Medulla oblongata (tissue), 1 donor: ENCODE measurements around the gene NLRP9.

Experiments used
- DNase-seq: peaks from one replicate; pipeline ENCODE4 v3.0.0-alpha.2; 2015; ENCODE audit errors: extremely low spot score

NLRP9 gene

DNA sequence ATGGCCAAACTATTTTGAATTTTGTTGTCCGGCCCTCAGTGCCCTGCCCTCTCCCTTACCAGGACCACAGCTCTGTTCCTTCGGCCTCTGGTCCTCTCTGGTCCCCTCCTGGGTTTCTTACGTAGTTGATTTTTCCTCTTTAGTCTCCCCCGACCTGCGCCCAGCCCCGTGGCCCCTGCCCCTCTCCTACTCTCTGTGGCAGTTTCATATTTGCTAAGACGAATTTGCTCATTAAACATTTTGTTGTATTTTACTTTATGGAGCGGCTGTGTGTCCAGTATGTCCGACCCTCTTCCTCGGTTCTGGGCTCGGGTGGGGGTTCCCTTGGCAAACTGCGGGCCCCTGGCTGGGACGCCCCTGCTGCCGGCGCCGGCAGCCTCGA is 63.8 kb downstream of the NLRP9 start:
- DNase-seq, result no peak

DNA sequence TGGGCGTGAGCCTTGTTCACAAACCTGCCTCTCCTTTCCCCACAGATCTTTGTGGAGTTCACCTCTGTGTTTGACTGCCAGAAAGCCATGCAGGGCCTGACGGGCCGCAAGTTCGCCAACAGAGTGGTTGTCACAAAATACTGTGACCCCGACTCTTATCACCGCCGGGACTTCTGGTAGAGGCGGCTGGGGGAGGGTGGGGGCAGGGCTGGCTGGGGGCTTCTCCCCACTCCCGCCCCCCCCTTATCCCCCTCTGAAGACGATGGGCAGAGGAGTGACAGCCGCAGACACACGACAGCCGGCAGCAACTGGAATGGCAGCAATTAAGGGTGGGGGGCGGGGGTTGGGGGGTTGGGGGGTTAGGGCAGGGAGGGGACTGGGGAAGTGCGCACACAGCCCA is 64.3 kb downstream of the NLRP9 start:
- DNase-seq, result no peak

DNA sequence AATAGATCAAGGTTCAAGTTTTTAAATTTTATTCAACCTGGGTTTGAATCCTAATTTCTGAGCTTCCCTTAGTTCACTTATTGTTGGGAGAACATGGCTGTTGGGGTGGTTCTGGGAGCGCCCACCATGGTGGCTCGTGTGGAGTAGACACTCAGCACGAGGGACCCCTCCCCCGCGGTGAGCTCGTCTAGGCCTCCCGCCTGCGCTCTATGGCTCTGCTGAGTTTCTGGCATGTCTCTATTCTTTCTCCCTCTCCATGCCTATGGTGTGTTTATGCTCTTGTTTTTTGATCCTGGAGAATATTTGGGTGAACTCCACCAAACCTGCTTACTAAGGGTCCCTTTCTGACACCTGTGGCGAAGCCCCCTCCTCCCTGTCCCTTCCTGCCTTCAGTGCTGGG is 64.7 kb downstream of the NLRP9 start:
- DNase-seq, result no peak

- no peak for DNase-seq
Observed at GRCh38 chr19:55672418-55672817, 65.8 kb downstream of the NLRP9 start.

DNA sequence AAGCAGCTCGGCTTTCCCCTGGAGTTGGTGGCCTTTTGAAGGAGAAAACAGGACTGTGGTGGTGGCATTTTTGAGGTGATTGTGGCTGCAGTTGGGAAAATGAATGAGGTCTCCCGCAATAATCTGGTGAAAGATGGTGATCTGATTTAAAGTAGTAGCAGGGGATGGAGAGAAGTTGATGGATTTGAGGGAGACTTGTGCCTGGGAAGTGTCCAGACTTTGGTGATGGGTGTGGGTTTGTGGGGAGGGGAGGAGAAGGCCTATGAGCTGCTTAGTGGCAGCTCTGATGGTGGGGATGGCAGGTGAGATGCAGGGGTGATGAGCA is 67.2 kb downstream of the NLRP9 start:
- DNase-seq, result no peak

DNA sequence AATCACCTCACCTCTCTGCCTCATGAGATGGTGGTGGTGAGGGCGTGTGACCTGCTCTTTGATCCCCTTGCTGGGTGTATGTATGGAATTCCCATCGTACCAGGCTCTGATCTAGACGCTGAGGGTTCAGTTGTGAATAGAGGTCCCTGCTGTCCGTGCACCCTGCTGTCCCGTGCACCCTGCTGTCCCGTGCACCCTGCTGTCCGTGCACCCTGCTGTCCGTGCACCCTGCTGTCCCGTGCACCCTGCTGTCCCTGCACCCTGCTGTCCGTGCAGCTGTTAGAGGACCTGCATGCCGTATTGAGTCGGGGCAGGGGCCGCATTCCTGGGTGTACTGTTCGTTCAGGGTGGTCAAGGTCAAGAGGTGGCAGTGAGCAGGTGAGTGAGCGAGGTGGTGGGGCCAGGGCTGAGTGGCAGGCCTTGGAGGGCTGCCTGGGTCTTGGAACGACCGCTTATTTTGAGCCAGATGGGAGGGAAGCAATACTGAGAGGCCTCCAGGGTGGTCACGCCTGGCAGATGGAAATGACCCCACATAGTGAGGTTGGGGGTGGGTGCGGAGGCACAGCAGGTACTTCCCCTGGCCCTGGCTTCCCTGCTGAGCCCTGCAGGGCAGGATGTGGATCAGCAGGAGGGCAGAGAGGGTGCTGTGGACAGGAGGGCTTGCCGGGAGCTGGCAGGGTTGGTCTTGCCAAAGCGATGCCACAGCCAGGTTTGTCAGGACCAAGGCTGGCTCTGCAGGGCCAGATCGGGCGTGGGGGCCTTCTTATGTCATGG is 67.7 kb downstream of the NLRP9 start:
- no peak for DNase-seq

DNA sequence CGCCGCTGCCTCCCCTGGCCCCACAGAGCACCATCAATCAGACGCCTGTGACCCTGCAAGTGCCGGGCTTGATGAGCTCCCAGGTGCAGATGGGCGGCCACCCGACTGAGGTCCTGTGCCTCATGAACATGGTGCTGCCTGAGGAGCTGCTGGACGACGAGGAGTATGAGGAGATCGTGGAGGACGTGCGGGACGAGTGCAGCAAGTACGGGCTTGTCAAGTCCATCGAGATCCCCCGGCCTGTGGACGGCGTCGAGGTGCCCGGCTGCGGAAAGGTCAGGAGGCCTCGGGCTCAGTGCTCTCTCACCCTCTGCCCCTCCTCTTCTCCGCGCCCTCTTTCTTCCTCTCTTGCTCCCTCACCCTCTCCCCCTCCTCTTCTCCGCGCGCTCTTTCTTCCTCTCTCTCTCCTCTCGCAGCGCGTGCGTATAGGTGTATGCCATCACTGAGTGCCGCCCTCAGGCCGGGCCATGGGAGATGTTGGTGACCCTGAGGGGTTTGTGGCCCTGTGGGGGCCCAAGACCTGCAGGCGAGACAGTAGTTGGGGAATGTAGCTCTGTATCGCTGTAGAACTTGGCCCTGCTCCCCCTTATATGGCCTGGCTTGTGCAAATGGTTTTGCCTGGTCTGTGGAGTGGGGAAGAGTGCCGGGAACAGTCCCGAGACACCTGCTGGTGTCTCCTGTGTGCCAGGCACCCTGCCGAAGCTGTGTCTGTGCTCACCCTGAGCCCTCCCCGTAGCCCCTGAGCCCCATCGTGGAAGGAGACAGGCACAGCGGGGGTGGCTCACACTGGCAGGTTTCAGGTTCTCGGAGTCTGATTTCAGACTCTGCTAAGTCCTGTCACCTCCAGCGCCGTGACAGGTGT is 68.6 kb downstream of the NLRP9 start:
- DNase-seq, result no peak

DNA sequence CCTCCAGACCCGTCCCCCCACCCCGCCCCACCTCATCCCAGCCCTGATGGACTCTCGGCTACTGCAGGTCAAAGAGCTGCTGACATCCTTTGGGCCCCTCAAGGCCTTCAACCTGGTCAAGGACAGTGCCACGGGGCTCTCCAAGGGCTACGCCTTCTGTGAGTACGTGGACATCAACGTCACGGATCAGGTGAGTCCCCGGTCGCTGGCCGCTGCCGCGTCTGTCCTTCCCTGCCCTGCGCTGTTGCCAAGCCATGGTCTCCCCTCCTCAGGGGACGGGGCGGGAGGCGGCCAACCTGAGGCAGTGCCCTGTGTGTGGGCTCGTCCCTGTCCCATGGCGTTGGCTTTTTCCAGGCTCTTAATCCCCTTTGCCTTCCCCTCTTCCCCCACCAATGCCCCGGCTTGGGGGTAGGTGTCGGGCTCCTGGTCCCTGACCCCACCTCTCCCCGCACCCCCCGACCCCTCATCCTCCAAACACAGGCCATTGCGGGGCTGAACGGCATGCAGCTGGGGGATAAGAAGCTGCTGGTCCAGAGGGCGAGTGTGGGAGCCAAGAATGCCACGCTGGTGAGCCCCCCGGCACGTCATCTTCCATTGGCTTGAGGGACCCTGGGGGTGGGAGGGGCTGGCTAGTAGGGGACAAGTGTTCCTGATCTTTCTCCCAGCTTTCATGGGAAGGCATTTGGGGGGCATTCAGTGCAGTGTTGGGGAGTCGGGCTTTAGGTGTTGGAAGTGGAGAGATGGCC is 69.4 kb downstream of the NLRP9 start:
- DNase-seq, result no peak

GRCh38 chr19:55667958-55668357 is 70.2 kb downstream of the NLRP9 start:
- no peak for DNase-seq

- DNase-seq, result no peak
Observed at GRCh38 chr19:55667511-55667910, 70.7 kb downstream of the NLRP9 start.

DNA sequence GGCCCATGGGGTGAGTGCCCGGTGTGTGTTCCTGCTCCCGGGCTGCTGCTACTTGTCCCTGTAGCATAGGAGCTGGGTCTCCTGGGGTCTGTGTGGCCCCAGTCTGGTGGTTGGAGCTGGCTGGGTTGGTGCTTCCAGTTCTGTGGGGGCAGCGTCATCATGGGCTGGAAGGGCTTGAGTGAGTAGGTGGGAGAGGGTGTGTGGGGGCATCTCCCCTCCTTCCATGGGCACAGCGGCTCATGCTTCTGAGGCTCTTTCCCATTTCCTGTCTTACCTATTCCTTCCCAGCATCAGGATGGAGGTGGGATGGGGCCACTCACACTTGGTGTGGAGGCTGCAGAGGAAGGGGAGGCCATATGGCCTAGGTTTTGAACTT is 71.2 kb downstream of the NLRP9 start:
- no peak for DNase-seq

DNA sequence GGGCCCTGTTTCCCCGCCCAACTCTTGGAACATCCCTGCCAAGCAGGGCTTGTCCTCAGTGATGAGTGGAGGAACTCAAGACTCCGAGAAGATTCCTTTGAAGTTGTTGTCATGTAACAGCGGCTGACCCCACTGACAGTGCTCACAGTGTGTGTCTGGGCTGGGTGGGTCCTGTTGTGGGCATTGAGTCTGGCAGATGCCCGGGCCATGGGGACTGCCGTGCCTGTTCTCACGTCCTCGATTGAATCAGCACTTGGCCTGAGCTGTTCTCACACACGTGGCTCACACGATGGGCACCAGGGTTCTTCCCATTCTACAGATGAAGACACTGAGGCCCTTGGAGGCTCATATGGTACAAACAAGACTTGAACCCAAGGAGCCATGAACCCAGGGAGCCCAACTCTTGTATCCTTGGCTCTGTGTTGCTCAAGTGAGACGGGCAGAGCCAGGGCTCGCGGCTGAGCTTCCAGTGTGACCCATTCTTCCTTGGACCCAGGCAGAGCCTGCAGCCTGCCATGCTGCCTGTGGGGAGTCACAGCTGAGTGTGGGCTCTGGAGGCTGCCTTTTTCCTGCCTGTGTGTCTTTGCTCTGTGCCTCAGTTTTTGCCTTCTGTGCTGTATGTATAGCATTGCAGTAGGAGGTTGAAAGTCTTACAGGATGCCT is 71.7 kb downstream of the NLRP9 start:
- no peak for DNase-seq

GRCh38 chr19:55663846-55664536 is 74.2 kb downstream of the NLRP9 start:
- DNase-seq, result no peak

DNA sequence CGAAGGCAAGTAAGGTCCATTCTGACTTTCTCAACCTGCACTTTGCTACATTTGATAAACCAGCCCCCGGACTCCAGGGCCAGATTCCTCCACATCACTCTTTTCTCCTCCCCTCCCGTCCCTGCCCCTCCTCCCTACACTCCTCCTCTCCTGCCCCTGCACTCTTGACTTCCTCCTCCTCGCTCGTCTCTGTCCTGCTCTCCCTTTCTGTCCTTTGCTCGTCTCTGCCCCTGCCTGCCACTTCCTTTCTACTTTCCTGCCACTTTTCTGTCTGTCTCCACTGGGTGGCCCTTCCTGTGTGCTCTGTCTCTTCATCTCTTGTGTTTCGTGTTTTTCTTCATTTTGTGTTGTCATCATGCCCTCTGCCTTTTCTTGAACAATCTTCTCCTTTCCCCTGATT is 76.4 kb downstream of the NLRP9 start:
- DNase-seq, result no peak

GRCh38 chr19:55660991-55661390 is 77.2 kb downstream of the NLRP9 start:
- no peak for DNase-seq

GRCh38 chr19:55660404-55660803 is 77.8 kb downstream of the NLRP9 start:
- no peak for DNase-seq

- DNase-seq, result no peak
Observed at GRCh38 chr19:55659822-55660221, 78.4 kb downstream of the NLRP9 start.

- no peak for DNase-seq
Observed at GRCh38 chr19:55658846-55659459, 79.2 kb downstream of the NLRP9 start.
